Embryonic facial prominence (tissue), 1 donor: Measurements from ENCODE around the gene ZCCHC3.

Source experiments
- DNase-seq: peaks from one replicate; pipeline ENCODE4 v3.0.0-alpha.2; 2016; ENCODE audit errors: extremely low spot score

Gene ZCCHC3

DNA sequence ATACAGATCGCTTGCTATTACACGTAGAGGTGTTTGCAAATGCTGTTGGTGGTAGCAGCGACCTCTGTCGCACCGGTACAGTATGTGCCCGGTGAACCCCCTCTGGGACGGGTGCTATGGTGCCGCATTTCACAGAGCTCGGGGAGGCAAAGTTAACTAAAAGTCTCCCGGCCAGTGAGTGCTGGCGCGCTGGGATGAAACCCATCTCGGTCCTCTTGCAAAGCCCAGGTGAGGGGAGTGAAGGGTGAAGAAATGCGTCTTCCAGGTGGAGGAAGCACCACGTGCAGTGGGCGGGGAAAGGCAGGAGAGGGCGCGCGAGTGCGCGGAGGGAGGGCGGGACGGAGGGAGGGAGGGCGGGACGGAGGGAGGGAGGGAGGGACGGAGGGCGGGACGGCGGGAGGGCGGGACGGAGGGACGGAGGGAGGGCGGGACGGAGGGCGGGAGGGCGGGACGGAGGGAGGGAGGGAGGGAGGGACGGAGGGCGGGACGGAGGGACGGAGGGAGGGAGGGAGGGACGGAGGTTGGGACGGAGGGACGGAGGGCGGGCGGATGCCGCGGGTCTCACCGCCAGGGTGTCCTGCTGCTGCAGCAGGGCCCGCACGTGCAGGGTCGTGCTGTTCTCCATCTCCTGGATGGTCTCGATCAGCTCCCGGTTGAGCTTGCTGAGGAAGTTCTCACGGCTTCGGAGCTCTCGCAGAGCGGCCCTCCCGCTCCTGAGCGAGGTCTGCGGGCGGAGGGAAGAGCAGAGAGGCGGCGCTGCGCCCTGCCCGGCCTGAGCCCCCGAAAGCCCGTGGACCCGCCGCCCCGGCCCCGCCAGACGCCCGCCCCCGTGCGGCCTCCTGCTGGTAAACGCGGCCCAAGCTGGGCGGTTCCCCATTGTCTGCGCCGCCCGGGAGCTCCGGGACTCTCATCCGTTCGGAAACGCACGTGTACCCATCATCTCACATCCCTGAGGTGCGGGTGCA lies 18.5 kb upstream of the ZCCHC3 start:
- DNase-seq, result no peak

DNA sequence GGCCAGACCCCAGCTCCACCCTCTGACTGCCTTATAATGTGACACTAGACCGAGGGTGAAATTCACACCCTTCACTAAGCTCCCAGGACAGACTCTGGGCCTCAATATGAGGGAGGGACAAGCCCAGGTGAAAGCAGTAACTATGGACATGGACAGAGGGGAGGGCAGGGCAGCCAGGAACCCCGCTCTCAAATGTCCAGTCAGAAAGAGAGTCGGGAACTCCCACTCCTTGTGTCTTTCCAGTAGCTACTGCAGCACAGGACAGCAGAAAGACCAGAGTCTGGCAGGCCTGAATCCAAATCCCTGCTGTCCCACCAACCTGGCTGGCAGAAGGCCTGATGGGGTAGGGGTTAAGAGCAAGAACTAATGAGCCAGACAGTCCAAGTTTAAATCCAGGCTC lies 13.2 kb upstream of the ZCCHC3 start:
- no peak for DNase-seq

DNA sequence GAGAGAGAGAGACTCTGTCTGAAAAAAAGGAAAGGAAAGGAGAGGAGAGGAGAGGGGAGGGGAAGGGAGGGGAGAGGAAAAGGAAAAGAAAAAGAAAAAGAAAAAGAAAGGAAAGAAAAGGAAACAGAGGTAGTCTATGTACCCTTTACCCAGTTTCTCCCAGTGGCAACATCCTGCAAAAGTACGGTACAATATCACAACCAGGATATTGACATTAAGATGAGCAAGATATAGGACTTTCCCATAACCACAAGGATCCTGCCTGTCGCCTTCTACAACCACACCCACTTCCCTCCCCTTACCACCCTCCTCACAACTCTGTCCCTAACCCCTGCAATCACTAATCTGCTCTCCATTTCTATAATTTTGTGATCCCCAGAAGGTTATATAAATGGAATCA lies 10.9 kb upstream of the ZCCHC3 start:
- no peak for DNase-seq

DNA sequence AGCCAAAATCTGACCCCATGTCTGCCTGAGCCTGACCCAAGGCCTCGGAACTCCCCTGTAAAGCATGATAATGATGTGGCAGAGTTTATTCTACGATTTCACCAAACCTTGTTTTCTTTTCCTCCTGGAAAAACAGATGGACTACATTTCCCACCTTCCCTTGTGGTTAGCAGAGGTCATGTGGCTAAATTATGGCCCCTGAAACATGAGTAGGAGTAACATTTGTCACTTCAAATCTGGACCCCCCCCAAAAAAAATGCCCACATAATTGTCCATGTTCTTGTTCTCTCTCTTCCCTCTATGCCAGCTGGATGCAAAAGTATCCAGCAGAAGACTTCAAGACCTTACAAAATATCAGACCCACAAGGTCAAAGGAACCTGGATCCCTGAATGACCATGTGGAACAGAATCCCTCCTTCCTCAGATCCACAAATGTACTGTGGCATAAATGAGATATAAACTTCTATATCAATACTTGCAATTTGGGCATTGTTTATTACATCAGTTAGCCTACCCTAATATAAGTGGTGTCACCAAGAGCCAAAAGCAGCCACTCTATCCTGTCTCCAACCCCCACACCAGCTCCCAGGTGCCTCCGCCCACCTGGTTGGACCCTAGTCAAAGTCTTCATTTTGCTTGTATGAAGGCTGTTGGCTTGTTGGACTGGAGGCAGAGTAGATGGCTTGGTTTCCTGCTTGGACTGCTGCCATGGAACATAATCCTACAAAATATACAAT lies 8.2 kb upstream of the ZCCHC3 start:
- DNase-seq, result no peak

DNA sequence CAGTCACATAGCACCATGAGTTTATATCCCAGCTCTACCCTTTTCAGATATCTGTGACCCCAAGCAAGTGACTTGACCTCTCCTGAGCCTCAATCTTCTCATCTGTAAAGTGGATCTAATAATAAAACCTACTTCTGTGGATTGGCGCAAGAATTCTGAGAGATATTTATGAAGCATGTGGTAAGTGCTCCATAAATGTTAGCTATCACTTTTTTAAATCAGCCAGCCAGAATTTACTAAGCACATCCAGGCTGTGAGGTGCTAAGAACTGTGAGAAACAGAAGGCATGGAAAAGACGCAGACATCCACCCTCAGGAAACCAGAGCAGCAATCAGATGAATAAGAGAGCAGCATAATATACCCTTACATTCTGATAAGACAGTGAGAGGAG lies 7.7 kb upstream of the ZCCHC3 start:
- DNase-seq, result no peak

DNA sequence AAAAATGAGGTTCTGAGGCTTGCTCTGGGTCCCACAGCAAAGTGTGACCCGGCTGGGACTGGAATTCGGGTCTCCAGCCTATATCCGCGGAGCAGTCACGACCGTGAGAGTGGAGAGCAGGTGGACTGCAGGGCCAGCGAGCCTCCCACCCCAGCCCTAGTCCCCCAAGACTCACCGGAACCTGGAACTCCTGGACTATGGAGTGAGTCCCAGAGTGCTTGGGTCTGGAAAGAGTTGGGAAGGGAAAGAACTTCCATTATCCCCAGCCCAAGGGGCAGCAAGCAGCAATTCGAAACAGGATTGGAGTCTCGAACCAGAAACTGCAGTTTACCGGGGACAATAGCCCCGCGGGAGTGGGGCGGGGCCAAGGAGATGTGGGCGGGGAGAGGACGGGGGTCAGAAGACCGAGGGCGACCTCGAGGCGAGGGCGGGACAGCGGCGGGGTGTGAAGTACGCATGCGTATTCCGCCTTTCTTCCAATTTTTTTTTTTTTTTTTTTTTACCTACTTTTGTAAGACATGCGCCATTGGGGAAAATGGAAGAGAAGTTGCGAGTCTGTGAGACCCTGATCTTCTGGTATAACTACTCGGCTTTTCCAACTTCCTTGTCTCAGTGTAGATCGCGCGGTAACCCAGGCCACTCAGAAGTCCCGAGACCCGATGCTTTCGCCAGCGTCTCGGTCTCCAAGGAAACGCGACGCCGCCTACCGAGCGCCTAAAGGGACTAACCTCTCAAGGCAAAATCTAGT lies 7.1 kb upstream of the ZCCHC3 start, which contains the start of gene C20orf96:
Gene C20orf96, minus strand, starts transcription at position 667 of the 748 bp plus-strand sequence. Its CDS starts 140 bp downstream, at position 527.
- DNase-seq, result peak; percentile 83

DNA sequence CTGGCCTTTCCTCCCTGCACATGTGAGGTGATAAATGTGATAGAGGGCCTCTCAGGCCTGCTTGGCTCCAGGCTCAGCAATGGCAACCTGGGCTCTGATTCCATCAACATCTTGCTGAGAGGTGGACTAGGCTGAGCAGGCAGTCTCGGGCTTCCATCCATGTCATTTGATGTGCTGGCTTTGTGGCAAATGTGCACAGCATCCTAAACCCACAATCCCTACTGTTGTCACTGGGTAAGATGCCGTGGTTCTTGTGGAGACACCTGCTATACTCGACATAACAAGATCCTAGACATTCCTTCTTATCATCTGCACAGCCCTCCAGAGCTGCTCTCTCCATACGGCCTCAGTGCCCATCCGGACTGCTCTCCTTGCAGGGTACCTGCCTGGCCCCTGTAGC lies 2.8 kb upstream of the ZCCHC3 start:
- no peak for DNase-seq

GRCh38 chr20:295804-296203 lies 1.6 kb upstream of the ZCCHC3 start:
- DNase-seq, result no peak

- no peak for DNase-seq
Observed at GRCh38 chr20:297925-298775, 780 bp downstream of the ZCCHC3 start.

DNA sequence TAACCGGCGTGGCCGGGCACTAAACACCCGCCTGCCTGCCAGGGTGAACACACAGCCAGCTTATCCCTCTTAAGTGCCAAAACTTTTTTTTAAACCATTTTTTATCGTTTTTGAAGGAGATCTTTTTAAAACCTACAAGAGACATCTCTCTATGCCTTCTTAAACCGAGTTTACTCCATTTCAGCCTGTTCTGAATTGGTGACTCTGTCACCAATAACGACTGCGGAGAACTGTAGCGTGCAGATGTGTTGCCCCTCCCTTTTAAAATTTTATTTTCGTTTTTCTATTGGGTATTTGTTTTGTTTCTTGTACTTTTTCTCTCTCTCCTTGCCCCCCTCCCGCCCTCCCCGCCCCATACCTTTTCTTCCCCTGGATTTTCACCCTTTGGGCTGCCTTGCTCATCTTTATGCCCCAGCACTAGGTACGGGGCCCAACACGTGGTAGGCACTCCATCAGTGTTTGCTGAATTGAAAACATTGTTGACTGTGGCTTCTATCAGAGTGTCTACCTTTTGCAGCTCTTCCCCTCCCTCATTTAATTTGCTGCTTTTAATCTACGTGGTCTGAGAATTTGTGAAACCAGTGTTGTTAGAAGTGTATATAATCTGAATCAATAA lies 1.5 kb downstream of the ZCCHC3 start:
- no peak for DNase-seq

- DNase-seq, result no peak
Observed at GRCh38 chr20:300345-300990, 3.1 kb downstream of the ZCCHC3 start.

GRCh38 chr20:301886-302848 lies 4.8 kb downstream of the ZCCHC3 start:
- no peak for DNase-seq

DNA sequence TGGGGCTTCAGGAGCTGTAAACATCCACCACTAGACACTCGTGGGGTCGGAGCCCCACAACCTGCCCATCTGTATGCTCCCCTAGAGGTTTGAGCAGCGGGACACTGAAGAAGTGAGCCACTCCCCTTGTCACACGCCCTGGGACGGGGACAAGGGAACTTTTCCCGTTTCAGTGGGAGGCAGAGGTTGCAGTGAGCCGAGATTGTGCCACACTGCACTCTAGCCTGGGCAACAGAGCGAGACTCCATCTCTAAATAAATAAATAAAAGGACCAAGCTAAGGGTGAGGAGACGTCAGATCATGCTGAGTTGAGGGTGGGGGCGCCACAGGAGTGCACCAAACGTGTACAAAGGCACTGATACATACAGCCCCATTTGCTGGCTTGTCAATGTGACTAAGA lies 8.4 kb downstream of the ZCCHC3 start:
- no peak for DNase-seq

GRCh38 chr20:308427-309038 lies 11.2 kb downstream of the ZCCHC3 start:
- no peak for DNase-seq

DNA sequence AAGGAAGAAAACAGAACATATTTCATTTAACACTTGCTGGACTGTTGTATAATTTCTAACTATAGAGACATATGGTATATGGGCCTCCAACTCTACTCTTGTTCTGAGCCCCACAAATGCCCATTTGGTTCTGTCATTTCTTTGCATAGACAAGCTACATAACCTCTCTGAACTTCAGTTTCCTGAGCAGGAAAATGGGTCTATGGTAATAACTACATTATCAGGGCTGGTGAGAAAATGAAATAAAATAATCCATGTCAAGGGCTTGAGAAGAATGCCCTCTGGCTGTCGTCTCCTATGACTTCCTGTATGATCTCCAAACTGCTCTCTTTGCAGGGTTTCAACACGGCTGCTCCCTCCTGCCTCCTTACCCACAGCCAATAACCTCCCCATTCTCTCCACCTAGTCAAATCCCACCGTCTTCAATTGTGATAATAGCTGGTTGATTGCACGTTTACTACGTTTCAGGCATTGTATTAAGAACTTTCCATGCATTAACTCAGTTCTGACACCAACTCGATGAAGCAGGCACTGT lies 12.0 kb downstream of the ZCCHC3 start:
- DNase-seq, result peak; percentile 36

DNA sequence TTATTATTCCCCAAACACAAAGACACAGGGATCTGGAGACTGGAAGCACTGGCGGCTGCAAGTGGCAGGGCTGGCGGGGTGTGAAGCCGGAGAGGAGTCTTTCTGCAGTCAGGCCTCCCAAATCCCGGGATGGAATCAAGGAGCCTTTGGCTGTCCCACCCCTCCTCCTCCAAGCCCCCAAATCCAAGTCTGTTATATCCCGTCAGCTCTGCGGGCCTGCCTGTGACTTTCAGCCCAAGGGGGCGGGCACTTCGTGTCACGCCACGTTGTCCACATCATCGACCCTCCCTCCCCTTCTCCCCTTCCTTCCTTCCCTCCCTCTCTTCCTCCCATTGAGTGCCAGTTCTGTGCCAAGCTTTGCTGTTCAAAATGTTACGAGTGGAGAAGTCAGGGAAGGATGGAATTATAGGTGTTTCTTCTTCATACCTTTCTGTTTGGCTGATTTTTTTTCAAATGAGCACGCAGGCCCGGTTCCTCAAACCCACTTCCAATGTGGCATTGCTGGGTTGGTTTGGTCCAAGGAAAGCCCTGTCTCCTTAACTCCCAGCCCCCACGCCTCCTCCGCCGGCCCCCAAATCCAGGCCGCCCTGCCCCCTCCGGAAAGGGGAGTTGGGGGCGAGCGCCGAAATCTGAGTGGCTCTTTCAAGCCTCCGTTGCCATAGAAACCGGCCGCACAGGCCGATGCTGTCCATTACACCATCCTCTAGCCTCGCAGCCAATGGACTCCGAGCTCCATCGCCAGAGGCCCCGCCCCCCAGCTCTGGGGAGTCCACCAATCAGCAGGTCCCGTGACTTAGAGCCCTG lies 12.7 kb downstream of the ZCCHC3 start:
- peak; percentile 99 for DNase-seq

DNA sequence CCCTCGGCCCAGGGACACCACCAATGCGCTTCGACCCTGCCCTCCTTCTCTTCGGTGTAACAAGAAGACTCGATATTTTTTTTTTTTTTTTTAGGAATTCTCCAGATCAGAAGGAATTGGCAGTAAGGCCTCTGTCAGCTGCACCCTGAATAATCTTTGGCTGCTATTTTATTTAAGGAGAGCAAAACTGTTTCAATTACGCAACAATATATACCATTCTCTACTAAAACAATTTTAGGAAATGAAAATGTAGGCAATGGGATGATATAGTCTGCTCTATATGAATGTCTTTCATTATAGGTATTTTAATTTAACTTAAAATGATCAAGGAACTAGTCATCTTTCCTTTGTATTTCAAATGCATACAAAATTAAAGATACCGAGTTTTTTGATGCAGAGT lies 13.3 kb downstream of the ZCCHC3 start:
- DNase-seq, result no peak
